ENCODE results near the gene GARIN5A. TPM values are rescaled to one million over a fixed set of nuclear protein-coding genes. Genes with fewer than 3 reads are reported as not detected.
A peak's percentile ranks its signal among the peaks of the same experiment; 100 is the strongest.

GARIN5A gene
- polyA plus RNA-seq, 2 of the 4 experiments (the other 2 are of a cell fraction), result 1.1 to 1.7 TPM

DNA sequence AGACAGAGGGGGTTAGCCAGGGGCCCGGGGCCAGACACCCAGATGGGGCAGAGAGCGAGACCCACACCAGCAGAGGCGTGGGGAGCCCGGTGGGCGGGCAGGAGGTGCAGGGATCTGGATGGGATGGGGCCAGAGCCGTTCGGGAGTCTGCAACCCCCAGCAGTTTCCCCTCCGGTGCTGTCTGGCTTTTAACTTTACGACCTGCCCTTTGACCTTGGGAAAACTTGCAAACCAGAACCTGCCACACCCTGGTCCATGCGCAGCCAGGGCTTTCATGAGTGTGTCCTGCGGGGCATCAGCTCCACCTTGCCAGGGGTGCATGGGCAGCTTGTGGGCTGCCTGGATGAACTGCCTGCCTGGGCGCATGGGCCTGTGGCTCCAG lies 24.5 kb upstream of the GARIN5A start:
- ATAC-seq, result peak; percentile 49 to 56
- Histone ChIP-seq H3K9me3 (no peaks in the 10 kb centered on the region), H3K4me1 (peaks cover 19% of the 10 kb centered on the region), H3K4me2 (peak overlapping the region; percentile 60), H3K4me3 (no peak overlapping the region), H3K27ac (peak overlapping the region in 1 of 2 experiments; percentile 34; a peak in 2 of 6 replicates)
- POLR2A ChIA-PET, result no interaction called here
- WGBS (ENCODE audit: missing lambda C conversion rate), result 47% methylated on average over 12 of the region's 12 CpGs
- CTCF ChIA-PET, result interaction anchor here (0.8 to 2.5 kb wide), 5 partner anchors 10 to 40 kb away, joined by 3 to 9 read pairs (median 4); no protein-coding TSS in a partner anchor
- TF ChIP-seq RFX5 (IDR thresholded peaks at IDR 0.05), result no peak
- no peak for TF ChIP-seq CBX2 (IDR thresholded peaks at IDR 0.05; ENCODE audit: borderline replicate concordance, low read depth)
- TF ChIP-seq, protein P1, sequence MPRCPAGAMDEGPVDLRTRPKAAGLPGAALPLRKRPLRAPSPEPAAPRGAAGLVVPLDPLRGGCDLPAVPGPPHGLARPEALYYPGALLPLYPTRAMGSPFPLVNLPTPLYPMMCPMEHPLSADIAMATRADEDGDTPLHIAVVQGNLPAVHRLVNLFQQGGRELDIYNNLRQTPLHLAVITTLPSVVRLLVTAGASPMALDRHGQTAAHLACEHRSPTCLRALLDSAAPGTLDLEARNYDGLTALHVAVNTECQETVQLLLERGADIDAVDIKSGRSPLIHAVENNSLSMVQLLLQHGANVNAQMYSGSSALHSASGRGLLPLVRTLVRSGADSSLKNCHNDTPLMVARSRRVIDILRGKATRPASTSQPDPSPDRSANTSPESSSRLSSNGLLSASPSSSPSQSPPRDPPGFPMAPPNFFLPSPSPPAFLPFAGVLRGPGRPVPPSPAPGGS (IDR thresholded peaks at IDR 0.05), result no peak
- TF ChIP-seq, protein P2, sequence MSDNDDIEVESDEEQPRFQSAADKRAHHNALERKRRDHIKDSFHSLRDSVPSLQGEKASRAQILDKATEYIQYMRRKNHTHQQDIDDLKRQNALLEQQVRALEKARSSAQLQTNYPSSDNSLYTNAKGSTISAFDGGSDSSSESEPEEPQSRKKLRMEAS (IDR thresholded peaks at IDR 0.05), result no peak
- TF ChIP-seq JUN (IDR thresholded peaks at IDR 0.05), result no peak
- TF ChIP-seq, protein P3, sequence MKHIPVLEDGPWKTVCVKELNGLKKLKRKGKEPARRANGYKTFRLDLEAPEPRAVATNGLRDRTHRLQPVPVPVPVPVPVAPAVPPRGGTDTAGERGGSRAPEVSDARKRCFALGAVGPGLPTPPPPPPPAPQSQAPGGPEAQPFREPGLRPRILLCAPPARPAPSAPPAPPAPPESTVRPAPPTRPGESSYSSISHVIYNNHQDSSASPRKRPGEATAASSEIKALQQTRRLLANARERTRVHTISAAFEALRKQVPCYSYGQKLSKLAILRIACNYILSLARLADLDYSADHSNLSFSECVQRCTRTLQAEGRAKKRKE (CRISPR knock-in tag; IDR thresholded peaks at IDR 0.05; ENCODE audit: low read depth), result no peak
- TF ChIP-seq, protein P4, sequence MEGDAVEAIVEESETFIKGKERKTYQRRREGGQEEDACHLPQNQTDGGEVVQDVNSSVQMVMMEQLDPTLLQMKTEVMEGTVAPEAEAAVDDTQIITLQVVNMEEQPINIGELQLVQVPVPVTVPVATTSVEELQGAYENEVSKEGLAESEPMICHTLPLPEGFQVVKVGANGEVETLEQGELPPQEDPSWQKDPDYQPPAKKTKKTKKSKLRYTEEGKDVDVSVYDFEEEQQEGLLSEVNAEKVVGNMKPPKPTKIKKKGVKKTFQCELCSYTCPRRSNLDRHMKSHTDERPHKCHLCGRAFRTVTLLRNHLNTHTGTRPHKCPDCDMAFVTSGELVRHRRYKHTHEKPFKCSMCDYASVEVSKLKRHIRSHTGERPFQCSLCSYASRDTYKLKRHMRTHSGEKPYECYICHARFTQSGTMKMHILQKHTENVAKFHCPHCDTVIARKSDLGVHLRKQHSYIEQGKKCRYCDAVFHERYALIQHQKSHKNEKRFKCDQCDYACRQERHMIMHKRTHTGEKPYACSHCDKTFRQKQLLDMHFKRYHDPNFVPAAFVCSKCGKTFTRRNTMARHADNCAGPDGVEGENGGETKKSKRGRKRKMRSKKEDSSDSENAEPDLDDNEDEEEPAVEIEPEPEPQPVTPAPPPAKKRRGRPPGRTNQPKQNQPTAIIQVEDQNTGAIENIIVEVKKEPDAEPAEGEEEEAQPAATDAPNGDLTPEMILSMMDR (IDR thresholded peaks at IDR 0.05), result no peak
- no peak for TF ChIP-seq HOXA7 (CRISPR knock-in tag; IDR thresholded peaks at IDR 0.05)
- TF ChIP-seq, protein P5, sequence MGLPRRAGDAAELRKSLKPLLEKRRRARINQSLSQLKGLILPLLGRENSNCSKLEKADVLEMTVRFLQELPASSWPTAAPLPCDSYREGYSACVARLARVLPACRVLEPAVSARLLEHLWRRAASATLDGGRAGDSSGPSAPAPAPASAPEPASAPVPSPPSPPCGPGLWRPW (IDR thresholded peaks at IDR 0.05), result no peak
- TF ChIP-seq ESRRA (IDR thresholded peaks at IDR 0.05; ENCODE audit: borderline replicate concordance, low read length), result no peak
- TF ChIP-seq SMC3 (IDR thresholded peaks at IDR 0.05), result no peak
- TF ChIP-seq TFCP2L1 (CRISPR knock-in tag; IDR thresholded peaks at IDR 0.05), result no peak
- TF ChIP-seq RARB (CRISPR knock-in tag; IDR thresholded peaks at IDR 0.05), result no peak
- TF ChIP-seq SREBF2 (IDR thresholded peaks at IDR 0.05), result no peak
- TF ChIP-seq HOXB5 (CRISPR knock-in tag; IDR thresholded peaks at IDR 0.05), result no peak
- TF ChIP-seq CHD2 (IDR thresholded peaks at IDR 0.05; ENCODE audit: low read length, partially characterized antibody), result no peak
- TF ChIP-seq KDM1A (IDR thresholded peaks at IDR 0.05; ENCODE audit: low read depth), result no peak
- no peak for TF ChIP-seq PHF8 (IDR thresholded peaks at IDR 0.05; ENCODE audit: borderline replicate concordance, low read depth)
- peak in 1 of 2 experiments; percentile 51 for DNase-seq (ENCODE audit: low read depth in 1 of 2, low spot score in 1 of 2)
- no peak for FAIRE-seq

DNA sequence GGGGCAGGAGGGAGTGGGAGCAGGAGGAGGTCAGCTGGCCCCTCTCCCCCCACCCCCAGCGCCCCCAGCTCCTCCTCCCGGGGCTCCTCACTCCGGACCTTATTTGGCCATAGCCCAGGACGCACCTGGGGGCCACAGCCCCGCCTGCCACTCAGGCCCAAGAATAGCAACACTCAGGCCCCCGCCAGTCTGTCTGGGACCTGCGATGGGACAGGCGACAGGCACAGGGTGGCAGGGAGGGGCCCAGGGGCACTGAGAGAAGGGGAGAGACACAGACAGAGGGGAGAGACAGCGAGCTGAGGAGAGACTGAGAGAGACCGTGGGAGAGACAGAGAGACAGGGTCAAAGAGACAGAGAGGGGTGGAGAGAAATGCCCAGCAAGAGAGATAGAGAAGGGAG lies 24.1 kb upstream of the GARIN5A start:
- ATAC-seq (peak; percentile 35 to 45; a peak in 5 of 6 replicates), FAIRE-seq (no peak), DNase-seq (ENCODE audit: low read depth in 1 of 2, low spot score in 1 of 2) (no peak)
- H3K9me3 ChIP-seq, result no peaks in the 10 kb centered on the region
- H3K27ac ChIP-seq, result peak overlapping the region in 1 of 2 experiments; percentile 34; a peak in 3 of 6 replicates
- H3K4me1 ChIP-seq, result peaks cover 19% of the 10 kb centered on the region
- ChIA-PET CTCF (interaction anchor here (0.9 to 2.5 kb wide), 7 partner anchors 10 to 93 kb away, joined by 3 to 9 read pairs (median 4); no protein-coding TSS in a partner anchor), POLR2A (no interaction called here)
- 61% methylated on average over 8 of the region's 10 CpGs for WGBS (ENCODE audit: missing lambda C conversion rate)
- no peak overlapping the region for H3K4me3 ChIP-seq
- TF ChIP-seq HOXA7 (CRISPR knock-in tag; IDR thresholded peaks at IDR 0.05) (no peak), EP300 (IDR thresholded peaks at IDR 0.05) (no peak), ZNF302 (CRISPR knock-in tag; IDR thresholded peaks at IDR 0.05) (no peak), HOXB5 (CRISPR knock-in tag; IDR thresholded peaks at IDR 0.05) (no peak), MAFK (IDR thresholded peaks at IDR 0.05; ENCODE audit: partially characterized antibody) (no peak), ZC3H11A (IDR thresholded peaks at IDR 0.05) (no peak), SMC3 (IDR thresholded peaks at IDR 0.05) (no peak), KDM1A (IDR thresholded peaks at IDR 0.05; ENCODE audit: low read depth) (no peak)
- TF ChIP-seq, protein P6, sequence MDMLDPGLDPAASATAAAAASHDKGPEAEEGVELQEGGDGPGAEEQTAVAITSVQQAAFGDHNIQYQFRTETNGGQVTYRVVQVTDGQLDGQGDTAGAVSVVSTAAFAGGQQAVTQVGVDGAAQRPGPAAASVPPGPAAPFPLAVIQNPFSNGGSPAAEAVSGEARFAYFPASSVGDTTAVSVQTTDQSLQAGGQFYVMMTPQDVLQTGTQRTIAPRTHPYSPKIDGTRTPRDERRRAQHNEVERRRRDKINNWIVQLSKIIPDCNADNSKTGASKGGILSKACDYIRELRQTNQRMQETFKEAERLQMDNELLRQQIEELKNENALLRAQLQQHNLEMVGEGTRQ (IDR thresholded peaks at IDR 0.05), result no peak
- H3K4me2 ChIP-seq, result peak overlapping the region; percentile 60
